ENCODE data around the gene OTX1. TPM values are rescaled to one million over a fixed set of nuclear protein-coding genes. Genes with fewer than 3 reads are reported as not detected.

OTX1 gene
- total and polyA plus RNA-seq, 2 experiments from 2014 or later: 1.3 to 2.2 TPM

DNA sequence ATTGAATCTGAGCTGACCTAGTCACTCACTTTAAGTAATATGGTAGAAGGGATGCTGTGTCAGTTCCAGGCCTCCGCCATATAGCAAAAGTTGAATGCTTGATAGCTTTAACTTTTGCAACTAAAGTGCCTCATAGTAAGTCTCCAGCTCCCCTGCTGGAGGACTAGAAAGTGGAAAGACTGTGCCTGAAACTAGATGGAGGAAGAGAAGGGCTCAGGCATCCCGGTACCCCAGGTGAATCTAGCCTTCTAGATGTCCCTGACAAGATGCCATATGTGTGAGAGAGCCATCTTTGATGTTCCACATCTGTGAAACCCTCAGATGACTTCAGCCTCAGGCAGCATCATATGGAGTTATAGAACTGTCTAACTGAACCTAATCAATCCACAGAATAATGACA is 21.0 kb downstream of the OTX1 start:
- H3K4me3 Mint-ChIP-seq: no peak overlapping the region

DNA sequence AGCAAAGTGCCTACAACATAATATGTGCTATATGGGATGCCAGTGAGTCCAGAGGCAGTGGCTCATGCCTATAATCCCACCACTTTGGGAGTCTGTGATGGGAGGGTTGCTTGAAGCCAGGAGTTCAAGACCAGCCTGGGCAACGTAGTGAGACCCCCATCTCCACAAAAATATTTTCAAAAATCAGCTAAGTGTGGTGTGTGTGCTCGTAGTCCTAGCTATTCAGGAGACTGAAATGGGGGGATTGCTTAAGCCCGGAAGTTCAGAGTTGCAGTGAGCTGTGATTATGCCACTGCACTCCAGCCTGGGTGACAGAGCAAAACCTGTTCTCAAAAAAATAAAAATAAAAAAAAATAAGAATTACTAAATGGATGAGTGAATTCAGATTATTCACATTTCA is 23.4 kb downstream of the OTX1 start:
- H3K4me2 ChIP-seq: no peak overlapping the region
- no peak overlapping the region for H3K4me3 Mint-ChIP-seq
- H3K4me1 Mint-ChIP-seq: no peaks in the 10 kb centered on the region
- TF ChIP-seq JUNB (IDR thresholded peaks at IDR 0.05; ENCODE audit: unreplicated experiment) (no peak), ZNF114 (CRISPR knock-in tag; IDR thresholded peaks at IDR 0.05) (no peak), POLR2AphosphoS5 (IDR thresholded peaks at IDR 0.05; ENCODE audit: low read depth) (no peak), EZH2 (IDR thresholded peaks at IDR 0.05; ENCODE audit: low read depth, unreplicated experiment) (no peak)

More for the DNA sequence above, 21.0 kb downstream of the OTX1 start:
- H3K4me1 ChIP-seq (ENCODE audit: insufficient read depth): no peaks in the 10 kb centered on the region
- H3K27me3 ChIP-seq (ENCODE audit: insufficient read depth): no peaks in the 10 kb centered on the region
- no peaks in the 10 kb centered on the region; the same call in 2 of the 3 replicates for H3K4me1 Mint-ChIP-seq
- no peaks in the 10 kb centered on the region for H4K20me1 ChIP-seq (replicated peaks; ENCODE audit: insufficient read depth)
- H3K4me2 ChIP-seq: no peak overlapping the region
- ATAC-seq: no peak
- H3K4me3 ChIP-seq: no peak overlapping the region
- no peaks in the 10 kb centered on the region for H3F3A ChIP-seq (replicated peaks; ENCODE audit: low read depth)
- no peaks in the 10 kb centered on the region for H3K36me3 ChIP-seq (ENCODE audit: insufficient read depth)
- no peaks in the 10 kb centered on the region for H3K9me3 Mint-ChIP-seq
- H3K79me2 ChIP-seq (replicated peaks; ENCODE audit: insufficient read depth): no peaks in the 10 kb centered on the region
- no peaks in the 10 kb centered on the region for H3K9me2 ChIP-seq (ENCODE audit: insufficient read depth)
- no peak overlapping the region for H2AFZ ChIP-seq
- H3K27ac Mint-ChIP-seq: no peak overlapping the region
- DNase-seq (ENCODE audit: low spot score): peak; percentile 1
- peaks cover 3% of the 10 kb centered on the region for H3K27me3 Mint-ChIP-seq (ENCODE audit: insufficient read depth, low read depth, poor library complexity)
- TF ChIP-seq EZH2 (IDR thresholded peaks at IDR 0.05; ENCODE audit: low read depth, unreplicated experiment) (no peak), EZH2phosphoT487 (IDR thresholded peaks at IDR 0.05; ENCODE audit: unreplicated experiment) (no peak), ZNF114 (CRISPR knock-in tag; IDR thresholded peaks at IDR 0.05) (no peak), STAT1 (IDR thresholded peaks at IDR 0.05; ENCODE audit: unreplicated experiment) (no peak), POLR2AphosphoS5 (IDR thresholded peaks at IDR 0.05; ENCODE audit: low read depth) (no peak)
- TF ChIP-seq, protein P1, sequence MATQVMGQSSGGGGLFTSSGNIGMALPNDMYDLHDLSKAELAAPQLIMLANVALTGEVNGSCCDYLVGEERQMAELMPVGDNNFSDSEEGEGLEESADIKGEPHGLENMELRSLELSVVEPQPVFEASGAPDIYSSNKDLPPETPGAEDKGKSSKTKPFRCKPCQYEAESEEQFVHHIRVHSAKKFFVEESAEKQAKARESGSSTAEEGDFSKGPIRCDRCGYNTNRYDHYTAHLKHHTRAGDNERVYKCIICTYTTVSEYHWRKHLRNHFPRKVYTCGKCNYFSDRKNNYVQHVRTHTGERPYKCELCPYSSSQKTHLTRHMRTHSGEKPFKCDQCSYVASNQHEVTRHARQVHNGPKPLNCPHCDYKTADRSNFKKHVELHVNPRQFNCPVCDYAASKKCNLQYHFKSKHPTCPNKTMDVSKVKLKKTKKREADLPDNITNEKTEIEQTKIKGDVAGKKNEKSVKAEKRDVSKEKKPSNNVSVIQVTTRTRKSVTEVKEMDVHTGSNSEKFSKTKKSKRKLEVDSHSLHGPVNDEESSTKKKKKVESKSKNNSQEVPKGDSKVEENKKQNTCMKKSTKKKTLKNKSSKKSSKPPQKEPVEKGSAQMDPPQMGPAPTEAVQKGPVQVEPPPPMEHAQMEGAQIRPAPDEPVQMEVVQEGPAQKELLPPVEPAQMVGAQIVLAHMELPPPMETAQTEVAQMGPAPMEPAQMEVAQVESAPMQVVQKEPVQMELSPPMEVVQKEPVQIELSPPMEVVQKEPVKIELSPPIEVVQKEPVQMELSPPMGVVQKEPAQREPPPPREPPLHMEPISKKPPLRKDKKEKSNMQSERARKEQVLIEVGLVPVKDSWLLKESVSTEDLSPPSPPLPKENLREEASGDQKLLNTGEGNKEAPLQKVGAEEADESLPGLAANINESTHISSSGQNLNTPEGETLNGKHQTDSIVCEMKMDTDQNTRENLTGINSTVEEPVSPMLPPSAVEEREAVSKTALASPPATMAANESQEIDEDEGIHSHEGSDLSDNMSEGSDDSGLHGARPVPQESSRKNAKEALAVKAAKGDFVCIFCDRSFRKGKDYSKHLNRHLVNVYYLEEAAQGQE (IDR thresholded peaks at IDR 0.05; ENCODE audit: unreplicated experiment): no peak
- TF ChIP-seq, protein P2, sequence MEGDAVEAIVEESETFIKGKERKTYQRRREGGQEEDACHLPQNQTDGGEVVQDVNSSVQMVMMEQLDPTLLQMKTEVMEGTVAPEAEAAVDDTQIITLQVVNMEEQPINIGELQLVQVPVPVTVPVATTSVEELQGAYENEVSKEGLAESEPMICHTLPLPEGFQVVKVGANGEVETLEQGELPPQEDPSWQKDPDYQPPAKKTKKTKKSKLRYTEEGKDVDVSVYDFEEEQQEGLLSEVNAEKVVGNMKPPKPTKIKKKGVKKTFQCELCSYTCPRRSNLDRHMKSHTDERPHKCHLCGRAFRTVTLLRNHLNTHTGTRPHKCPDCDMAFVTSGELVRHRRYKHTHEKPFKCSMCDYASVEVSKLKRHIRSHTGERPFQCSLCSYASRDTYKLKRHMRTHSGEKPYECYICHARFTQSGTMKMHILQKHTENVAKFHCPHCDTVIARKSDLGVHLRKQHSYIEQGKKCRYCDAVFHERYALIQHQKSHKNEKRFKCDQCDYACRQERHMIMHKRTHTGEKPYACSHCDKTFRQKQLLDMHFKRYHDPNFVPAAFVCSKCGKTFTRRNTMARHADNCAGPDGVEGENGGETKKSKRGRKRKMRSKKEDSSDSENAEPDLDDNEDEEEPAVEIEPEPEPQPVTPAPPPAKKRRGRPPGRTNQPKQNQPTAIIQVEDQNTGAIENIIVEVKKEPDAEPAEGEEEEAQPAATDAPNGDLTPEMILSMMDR (conservative IDR thresholded peaks at IDR 0.05; ENCODE audit: low read depth in 2 of 2): 0 out of 4 replicates have a peak, but pooled peaks of 1 of the 2 experiments have one; percentile 4
- H3K27ac ChIP-seq (ENCODE audit: low read depth): no peak overlapping the region
- no peaks in the 10 kb centered on the region for H3K36me3 Mint-ChIP-seq (ENCODE audit: low read depth)

More for the DNA sequence above, 23.4 kb downstream of the OTX1 start:
- Histone ChIP-seq H2AFZ (no peak overlapping the region), H3K4me3 (no peak overlapping the region), H3K36me3 (ENCODE audit: insufficient read depth) (no peaks in the 10 kb centered on the region), H3F3A (replicated peaks; ENCODE audit: low read depth) (no peaks in the 10 kb centered on the region), H3K79me2 (replicated peaks; ENCODE audit: insufficient read depth) (no peaks in the 10 kb centered on the region), H3K27ac (ENCODE audit: low read depth) (no peak overlapping the region), H3K4me1 (ENCODE audit: insufficient read depth) (no peaks in the 10 kb centered on the region), H3K27me3 (ENCODE audit: insufficient read depth) (no peaks in the 10 kb centered on the region), H3K9me2 (ENCODE audit: insufficient read depth) (no peaks in the 10 kb centered on the region), H4K20me1 (replicated peaks; ENCODE audit: insufficient read depth) (no peaks in the 10 kb centered on the region)
- H3K27ac Mint-ChIP-seq: no peak overlapping the region
- no peak for ATAC-seq
- H3K9me3 Mint-ChIP-seq: no peaks in the 10 kb centered on the region
- no peaks in the 10 kb centered on the region for H3K36me3 Mint-ChIP-seq (ENCODE audit: low read depth)
- no peak for DNase-seq (ENCODE audit: low spot score)
- peaks cover 4% of the 10 kb centered on the region for H3K27me3 Mint-ChIP-seq (ENCODE audit: insufficient read depth, low read depth, poor library complexity)
